HG02943 (cell line): ENCODE measurements around the gene DMAC2L.
A peak's percentile ranks its signal among the peaks of the same experiment; 100 is the strongest.
"Not testable (repeated sequence)": the region's sequence is repeated elsewhere in the genome, so short reads cannot be mapped to it uniquely, and the experiment has no call there.

ENCODE experiments used
- ATAC-seq: cut with Tn5 transposase; IDR thresholded peaks from one replicate; pipeline ENCODE4 v1.9.1; 2021; ENCODE audit warnings: mild to moderate bottlenecking, low read depth, moderate library complexity; ENCODE audit not compliant: unreplicated experiment

The DMAC2L gene

GRCh38 chr14:50352584-50352983 lies 40.5 kb downstream of the DMAC2L start:
- no peak for ATAC-seq

- ATAC-seq, result no peak
These were observed 41.0 kb downstream of the DMAC2L start for GRCh38 chr14:50353126-50353525.

- no peak for ATAC-seq
These were observed 42.4 kb downstream of the DMAC2L start for GRCh38 chr14:50354527-50354926.

GRCh38 chr14:50355692-50356091 lies 43.6 kb downstream of the DMAC2L start:
- no peak for ATAC-seq

GRCh38 chr14:50356283-50356682 lies 44.2 kb downstream of the DMAC2L start:
- not testable (repeated sequence) for ATAC-seq

- no peak for ATAC-seq
These were observed 45.0 kb downstream of the DMAC2L start for GRCh38 chr14:50357124-50357523.

- no peak for ATAC-seq
These were observed 45.8 kb downstream of the DMAC2L start for GRCh38 chr14:50357753-50358395.

GRCh38 chr14:50359631-50360030 lies 47.5 kb downstream of the DMAC2L start:
- no peak for ATAC-seq

GRCh38 chr14:50360093-50360492 lies 48.0 kb downstream of the DMAC2L start:
- no peak for ATAC-seq

- no peak for ATAC-seq
These were observed 48.7 kb downstream of the DMAC2L start for GRCh38 chr14:50360851-50361250.

GRCh38 chr14:50361473-50362403 lies 49.6 kb downstream of the DMAC2L start:
- ATAC-seq, result not testable (repeated sequence)

GRCh38 chr14:50362764-50363713 lies 50.9 kb downstream of the DMAC2L start:
- ATAC-seq, result peak; percentile 27

- ATAC-seq, result peak; percentile 99
These were observed 51.6 kb downstream of the DMAC2L start for GRCh38 chr14:50363714-50364111.

- no peak for ATAC-seq
These were observed 52.7 kb downstream of the DMAC2L start for GRCh38 chr14:50364792-50365191.

GRCh38 chr14:50365572-50365971 lies 53.4 kb downstream of the DMAC2L start:
- not testable (repeated sequence) for ATAC-seq

- ATAC-seq, result no peak
These were observed 54.0 kb downstream of the DMAC2L start for GRCh38 chr14:50366115-50366514.

- ATAC-seq, result no peak
These were observed 54.5 kb downstream of the DMAC2L start for GRCh38 chr14:50366589-50366988.

- ATAC-seq, result no peak
These were observed 59.4 kb downstream of the DMAC2L start for GRCh38 chr14:50371546-50371945.

- ATAC-seq, result no peak
These were observed 61.8 kb downstream of the DMAC2L start for GRCh38 chr14:50373959-50374358.

- ATAC-seq, result no peak
These were observed 63.6 kb downstream of the DMAC2L start for GRCh38 chr14:50375760-50376159.
